Measurements from ENCODE around the gene TESK2. TPM values are rescaled to one million over a fixed set of nuclear protein-coding genes. Genes with fewer than 3 reads are reported as not detected.

Gene TESK2
- polyA plus RNA-seq, 1 donor (not counting 4 experiments of a cell fraction or from before 2014, with no cell fraction given), result 2.0 TPM

- Histone ChIP-seq H3K9me3 (ENCODE audit: control insufficient read depth, low read depth, low read length) (no peaks in the 10 kb centered on the region), H3K4me2 (ENCODE audit: control insufficient read depth, extremely low read depth, insufficient read depth, low read depth, low read length) (no peak overlapping the region), H3K36me3 (ENCODE audit: control insufficient read depth in 2 of 2, extremely low read depth in 1 of 2, insufficient read depth in 2 of 2, low read length in 2 of 2) (no peaks in the 10 kb centered on the region), H3K9me1 (ENCODE audit: control insufficient read depth, extremely low read depth, insufficient read depth, low read length) (no peaks in the 10 kb centered on the region), H3K27me3 (ENCODE audit: control insufficient read depth, extremely low read depth, insufficient read depth, low read length) (no peaks in the 10 kb centered on the region), H2AFZ (ENCODE audit: control insufficient read depth, low read length) (no peak overlapping the region), H3K4me1 (ENCODE audit: control insufficient read depth, extremely low read depth, insufficient read depth, low read length) (no peaks in the 10 kb centered on the region), H3K79me2 (ENCODE audit: control insufficient read depth, insufficient read depth, low read length) (no peaks in the 10 kb centered on the region), H4K20me1 (ENCODE audit: control insufficient read depth, extremely low read depth, insufficient read depth, low read length) (no peaks in the 10 kb centered on the region), H3K4me3 (ENCODE audit: control insufficient read depth in 2 of 3, extremely low read depth in 1 of 3, insufficient read depth in 2 of 3, low read depth in 1 of 3, low read length in 3 of 3) (no peak overlapping the region), H3K27ac (ENCODE audit: control insufficient read depth, insufficient read depth, low read length) (no peak overlapping the region), H3K9ac (ENCODE audit: control insufficient read depth, extremely low read depth, insufficient read depth, low read length) (no peak overlapping the region)
- dilution Hi-C loops (cut with MboI; ENCODE audit: extremely low pct_ligation_motif_present, low sequenced_read_pairs), result no loop called here
- FAIRE-seq, result no peak
- no peak for DNase-seq (ENCODE audit: low read depth, low spot score)
- TF ChIP-seq EZH2 (IDR thresholded peaks at IDR 0.05; ENCODE audit: low read length), result no peak
- no peak for TF ChIP-seq CTCF (optimal IDR thresholded peaks at IDR 0.05 in 1 of 3, IDR thresholded peaks at IDR 0.05 in 1 of 3, conservative IDR thresholded peaks at IDR 0.05 in 1 of 3; ENCODE audit: extremely low read depth in 1 of 3, insufficient read depth in 2 of 3, low read length in 3 of 3)
These were observed 93.7 kb downstream of the TESK2 start for GRCh38 chr1:45397285-45397684.

DNA sequence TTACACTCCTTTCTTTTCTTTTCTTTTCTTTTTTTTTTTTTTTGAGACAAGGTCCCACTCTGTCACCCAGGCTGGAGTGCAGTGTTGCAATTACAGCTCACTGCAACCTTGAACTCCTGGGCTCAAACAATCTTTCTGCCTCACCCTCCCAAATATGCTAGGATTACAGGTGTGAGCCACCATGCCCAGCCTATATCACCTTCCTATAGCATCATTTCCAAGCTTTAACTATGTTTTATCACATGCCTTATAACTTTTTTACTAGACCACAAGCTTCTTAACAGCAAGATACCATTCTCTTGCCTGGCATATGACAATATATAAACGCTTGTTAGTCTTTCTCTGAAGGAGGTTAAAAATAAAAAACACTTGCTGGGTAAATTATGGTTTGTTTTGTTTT, 95.4 kb downstream of the TESK2 start:
- no peaks in the 10 kb centered on the region for H3K4me1 ChIP-seq (ENCODE audit: control insufficient read depth, extremely low read depth, insufficient read depth, low read length)
- DNase-seq (ENCODE audit: low read depth, low spot score) (no peak), FAIRE-seq (no peak)
- no peaks in the 10 kb centered on the region for H3K27me3 ChIP-seq (ENCODE audit: control insufficient read depth, extremely low read depth, insufficient read depth, low read length)
- H3K9me1 ChIP-seq (ENCODE audit: control insufficient read depth, extremely low read depth, insufficient read depth, low read length), result no peaks in the 10 kb centered on the region
- TF ChIP-seq EZH2 (IDR thresholded peaks at IDR 0.05; ENCODE audit: low read length) (no peak), CTCF (optimal IDR thresholded peaks at IDR 0.05 in 1 of 3, IDR thresholded peaks at IDR 0.05 in 1 of 3, conservative IDR thresholded peaks at IDR 0.05 in 1 of 3; ENCODE audit: extremely low read depth in 1 of 3, insufficient read depth in 2 of 3, low read length in 3 of 3) (no peak)
- no peak overlapping the region for H3K4me2 ChIP-seq (ENCODE audit: control insufficient read depth, extremely low read depth, insufficient read depth, low read depth, low read length)
- dilution Hi-C loops (cut with MboI; ENCODE audit: extremely low pct_ligation_motif_present, low sequenced_read_pairs), result no loop called here
- H3K4me3 ChIP-seq (ENCODE audit: control insufficient read depth in 2 of 3, extremely low read depth in 1 of 3, insufficient read depth in 2 of 3, low read depth in 1 of 3, low read length in 3 of 3), result no peak overlapping the region
- no peaks in the 10 kb centered on the region for H3K9me3 ChIP-seq (ENCODE audit: control insufficient read depth, low read depth, low read length)
- H3K9ac ChIP-seq (ENCODE audit: control insufficient read depth, extremely low read depth, insufficient read depth, low read length), result no peak overlapping the region
- no peaks in the 10 kb centered on the region for H4K20me1 ChIP-seq (ENCODE audit: control insufficient read depth, extremely low read depth, insufficient read depth, low read length)
- no peak overlapping the region for H3K27ac ChIP-seq (ENCODE audit: control insufficient read depth, insufficient read depth, low read length)
- no peaks in the 10 kb centered on the region for H3K79me2 ChIP-seq (ENCODE audit: control insufficient read depth, insufficient read depth, low read length)
- no peaks in the 10 kb centered on the region for H3K36me3 ChIP-seq (ENCODE audit: control insufficient read depth in 2 of 2, extremely low read depth in 1 of 2, insufficient read depth in 2 of 2, low read length in 2 of 2)
- no peak overlapping the region for H2AFZ ChIP-seq (ENCODE audit: control insufficient read depth, low read length)

All from keratinocyte (primary cell).